ENCODE results near the gene CSTPP1.

DNA sequence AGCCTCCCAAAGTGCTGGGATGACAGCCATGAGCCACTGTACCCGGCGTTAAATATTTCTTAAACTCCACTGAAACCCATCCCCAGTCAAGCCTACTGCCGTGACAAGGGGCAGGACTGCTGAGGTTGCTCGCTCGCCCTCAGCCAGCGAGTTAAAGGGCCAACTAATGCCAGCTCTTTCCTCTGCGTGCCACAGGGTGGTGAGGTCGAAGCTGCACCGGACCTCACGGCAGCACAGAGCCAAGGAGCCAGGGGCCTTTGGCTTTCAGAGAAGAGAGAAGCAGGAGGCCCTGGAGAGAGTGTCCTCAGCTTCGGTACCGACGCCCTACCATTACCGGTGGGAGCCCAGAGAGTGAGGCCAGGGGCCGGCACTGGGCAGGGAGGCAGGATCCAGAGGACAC lies 227.3 kb downstream of the CSTPP1 start:
- TF ChIP-seq YY1 (IDR thresholded peaks at IDR 0.05; ENCODE audit: insufficient read depth, insufficient read length) (no peak), SUZ12 (IDR thresholded peaks at IDR 0.05; ENCODE audit: extremely low read depth, insufficient read depth, insufficient read length) (no peak), ZNF274 (IDR thresholded peaks at IDR 0.05; ENCODE audit: low read depth, low read length) (no peak)
